ENCODE data around the gene CD200. TPM values are rescaled to one million over a fixed set of nuclear protein-coding genes. Genes with fewer than 3 reads are reported as not detected.

The CD200 gene
- total RNA-seq, 2 donors from 2014 or later, result 49.2 to 58.6 TPM

DNA sequence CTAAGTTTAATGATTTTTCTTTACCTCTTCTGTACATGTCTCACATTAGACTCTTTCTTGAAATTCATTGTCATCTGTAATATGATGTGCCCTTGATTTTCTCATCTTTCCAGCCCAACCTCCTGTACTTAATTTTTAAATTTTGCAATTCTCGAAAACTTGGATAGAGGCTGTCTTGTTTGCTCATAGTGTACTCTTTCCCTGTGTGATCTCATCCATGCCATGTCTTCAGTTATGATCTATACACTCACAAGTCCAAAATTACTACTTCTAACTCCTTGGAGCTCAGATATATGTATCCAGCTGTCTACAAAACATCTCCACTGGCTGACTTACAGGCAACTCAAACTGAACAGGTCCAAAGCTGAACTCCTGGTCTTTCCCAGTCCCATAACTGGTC lies 42.2 kb downstream of the CD200 start:
- no peaks in the 10 kb centered on the region for H3K36me3 ChIP-seq (ENCODE audit: control insufficient read depth, insufficient read depth, low read length)
- no peaks in the 10 kb centered on the region for H3K9me3 ChIP-seq (ENCODE audit: control insufficient read depth, low read length)
- no peaks in the 10 kb centered on the region for H3K36me3 Mint-ChIP-seq (ENCODE audit: low read depth)
- H3K4me1 Mint-ChIP-seq, result peaks cover 3% of the 10 kb centered on the region
- H3K27ac Mint-ChIP-seq, result no peak overlapping the region
- no peak overlapping the region for H3K4me3 Mint-ChIP-seq
- H3K9ac ChIP-seq (ENCODE audit: extremely low read depth, low read length, poor library complexity, severe bottlenecking), result no peak overlapping the region
- H3K27me3 ChIP-seq (ENCODE audit: control insufficient read depth, insufficient read depth, low read length, poor library complexity, severe bottlenecking), result no peaks in the 10 kb centered on the region
- no peak overlapping the region for H3K27ac ChIP-seq (ENCODE audit: low read depth, low read length)
- DNase-seq, result no peak
- no peak for TF ChIP-seq CTCF (conservative IDR thresholded peaks at IDR 0.05)
- no peaks in the 10 kb centered on the region for H3K27me3 Mint-ChIP-seq (ENCODE audit: insufficient read depth)
- H3K4me1 ChIP-seq (ENCODE audit: control insufficient read depth, insufficient read depth, low read length), result no peaks in the 10 kb centered on the region
- H3K9me3 Mint-ChIP-seq, result no peaks in the 10 kb centered on the region
- no peak overlapping the region for H3K4me3 ChIP-seq (ENCODE audit: low read length)
- 97 to 100% methylated on average over 1 of the region's 1 CpG for WGBS, 2 experiments (ENCODE audit: insufficient coverage in 1 of 2, insufficient read length in 1 of 2)

GRCh38 chr3:112376241-112376911 lies 43.4 kb downstream of the CD200 start:
- no peaks in the 10 kb centered on the region for H3K4me1 ChIP-seq (ENCODE audit: control insufficient read depth, insufficient read depth, low read length)
- no peaks in the 10 kb centered on the region for H3K27me3 ChIP-seq (ENCODE audit: control insufficient read depth, insufficient read depth, low read length, poor library complexity, severe bottlenecking)
- H3K4me1 Mint-ChIP-seq, result peaks cover 3% of the 10 kb centered on the region
- TF ChIP-seq CTCF (conservative IDR thresholded peaks at IDR 0.05), result no peak
- H3K27me3 Mint-ChIP-seq (ENCODE audit: insufficient read depth), result no peaks in the 10 kb centered on the region
- H3K36me3 Mint-ChIP-seq (ENCODE audit: low read depth), result no peaks in the 10 kb centered on the region
- no peak for DNase-seq
- no peak overlapping the region for H3K4me3 ChIP-seq (ENCODE audit: low read length)
- H3K36me3 ChIP-seq (ENCODE audit: control insufficient read depth, insufficient read depth, low read length), result no peaks in the 10 kb centered on the region
- H3K9me3 Mint-ChIP-seq, result no peaks in the 10 kb centered on the region
- WGBS, 2 experiments (ENCODE audit: insufficient coverage in 1 of 2, insufficient read length in 1 of 2), result 90 to 100% methylated on average over 4 to 5 of the region's 5 CpGs
- no peak overlapping the region for H3K9ac ChIP-seq (ENCODE audit: extremely low read depth, low read length, poor library complexity, severe bottlenecking)
- H3K27ac ChIP-seq (ENCODE audit: low read depth, low read length), result no peak overlapping the region
- H3K4me3 Mint-ChIP-seq, result no peak overlapping the region
- no peak overlapping the region for H3K27ac Mint-ChIP-seq
- no peaks in the 10 kb centered on the region for H3K9me3 ChIP-seq (ENCODE audit: control insufficient read depth, low read length)

DNA sequence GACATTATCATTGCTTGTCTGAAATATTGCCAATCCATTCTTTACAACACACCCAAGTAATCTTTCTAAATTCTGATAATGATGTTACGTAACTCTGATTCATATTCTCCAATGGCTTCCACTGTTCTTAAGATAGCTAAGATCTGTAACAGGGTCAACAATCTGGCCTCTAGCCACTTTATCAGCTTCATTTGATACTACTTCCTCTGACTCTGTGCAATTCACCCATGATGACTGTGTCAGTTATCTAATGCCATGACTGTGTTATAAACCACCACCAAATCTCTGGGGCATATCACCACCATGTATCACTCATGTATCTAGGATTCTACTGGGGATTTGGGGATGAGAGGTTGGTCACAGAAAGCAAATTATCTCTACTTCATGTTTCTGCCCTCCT lies 44.0 kb downstream of the CD200 start:
- H3K4me1 ChIP-seq (ENCODE audit: control insufficient read depth, insufficient read depth, low read length), result no peaks in the 10 kb centered on the region
- Mint-ChIP-seq H3K27me3 (ENCODE audit: insufficient read depth) (no peaks in the 10 kb centered on the region), H3K4me1 (peaks cover 3% of the 10 kb centered on the region), H3K36me3 (ENCODE audit: low read depth) (no peaks in the 10 kb centered on the region), H3K9me3 (no peaks in the 10 kb centered on the region), H3K4me3 (no peak overlapping the region), H3K27ac (no peak overlapping the region)
- H3K27me3 ChIP-seq (ENCODE audit: control insufficient read depth, insufficient read depth, low read length, poor library complexity, severe bottlenecking), result no peaks in the 10 kb centered on the region
- no peak for TF ChIP-seq CTCF (conservative IDR thresholded peaks at IDR 0.05)
- H3K9ac ChIP-seq (ENCODE audit: extremely low read depth, low read length, poor library complexity, severe bottlenecking), result no peak overlapping the region
- H3K27ac ChIP-seq (ENCODE audit: low read depth, low read length), result no peak overlapping the region
- DNase-seq, result no peak
- 100% methylated on average over 1 of the region's 1 CpG for WGBS, 2 experiments (ENCODE audit: insufficient coverage in 1 of 2, insufficient read length in 1 of 2)
- H3K36me3 ChIP-seq (ENCODE audit: control insufficient read depth, insufficient read depth, low read length), result no peaks in the 10 kb centered on the region
- H3K4me3 ChIP-seq (ENCODE audit: low read length), result no peak overlapping the region
- no peaks in the 10 kb centered on the region for H3K9me3 ChIP-seq (ENCODE audit: control insufficient read depth, low read length)

All from endodermal cell (in vitro differentiated cells).